HepG2 (cell line): ENCODE data around the gene TSGA10IP. TPM values are rescaled to one million over a fixed set of nuclear protein-coding genes. Genes with fewer than 3 reads are reported as not detected.

Experiments used
- ATAC-seq: fragments of 200-7000 bp; cut with Tn5 transposase; 3 replicates; pipeline ENCODE4 v1.9.1; 2020; ENCODE audit warnings: mild to moderate bottlenecking, moderate library complexity
- BruUV-seq: library from RNA; stranded (reverse); fragments of 400-500 nt; replicated peaks from 2 replicates; lab custom pipeline; 2021; lab: Mats Ljungman, UMichigan
- CTCF ChIA-PET: fragments of 300-600 bp; formaldehyde crosslinking; extraction: SDS; loops from one replicate; lab custom pipeline; 2021; ENCODE audit warnings: low total read pairs, inconsistent platforms, low intra/inter-chr PET ratio; lab: Yijun Ruan, JAX
- POLR2A ChIA-PET: fragments of 350-600 bp; sonication (Branson Sonifier 250); formaldehyde crosslinking; loops from one replicate; lab custom pipeline; 2020; ENCODE audit warnings: antibody characterized with exemption, inconsistent platforms; lab: Yijun Ruan, JAX
- DNase-seq: peaks from one replicate; pipeline ENCODE4 v3.0.0-alpha.2; 2015; ENCODE audit warnings: low spot score
- FAIRE-seq: peaks from 3 replicates; lab custom pipeline; 2011; peaks lifted over from hg19 to GRCh38; lab: Jason Lieb, UNC
- H2AFZ ChIP-seq: one replicate; pipeline ENCODE4 v1.6.1; 2011; ENCODE audit warnings: low read length, inconsistent platforms
- H3K27ac ChIP-seq: fragments of 300-600 bp; 3 replicates; pipeline ENCODE4 v1.8.0; 2011; ENCODE audit warnings: mixed run types, mild to moderate bottlenecking, mixed read lengths, low read length, inconsistent platforms; ENCODE audit not compliant: insufficient read depth; ENCODE audit errors: extremely low read length
- H3K27me3 ChIP-seq, 2 experiments: fragments of 200-600 bp in 1 of 2; 2 replicates in 1 of 2; 3 replicates in 1 of 2; pipeline versions ENCODE4 v1.6.0 to v1.8.0; 2011; ENCODE audit warnings: low read length in 2 of 2, mild to moderate bottlenecking in 2 of 2, moderate library complexity in 2 of 2, inconsistent platforms in 1 of 2; ENCODE audit not compliant: insufficient read depth in 2 of 2, control insufficient read depth in 1 of 2
- H3K36me3 ChIP-seq, 2 experiments: fragments of 200-600 bp in 1 of 2; replicated peaks in 1 of 2; 2 replicates in 1 of 2; 3 replicates in 1 of 2; pipeline versions ENCODE4 v1.5.1 to v1.8.0; 2011; ENCODE audit warnings: low read length in 2 of 2, inconsistent platforms in 1 of 2; ENCODE audit not compliant: insufficient read depth in 2 of 2, control insufficient read depth in 1 of 2
- H3K4me1 ChIP-seq: 2 replicates; pipeline ENCODE4 v1.5.1; 2012; ENCODE audit warnings: low read length, inconsistent platforms; ENCODE audit not compliant: insufficient read depth
- H3K4me2 ChIP-seq: 2 replicates; pipeline ENCODE4 v1.6.0; 2011; ENCODE audit warnings: low read depth, low read length, inconsistent platforms
- H3K4me3 ChIP-seq, 3 experiments: fragments of 200-600 bp in 1 of 3; sonication (generic), shearing (Covaris generic) in 1 of 3; replicated peaks in 1 of 3; 2 replicates each; pipeline ENCODE4 v1.5.1; 2011 to 2016; ENCODE audit warnings: low read length in 3 of 3, inconsistent platforms in 2 of 3, low read depth in 2 of 3, mild to moderate bottlenecking in 2 of 3, control low read depth in 1 of 3, mixed read lengths in 1 of 3; ENCODE audit not compliant: insufficient read depth in 1 of 3
- H3K79me2 ChIP-seq: one replicate; pipeline ENCODE4 v1.6.1; 2011; ENCODE audit warnings: low read length, inconsistent platforms; ENCODE audit not compliant: insufficient read depth
- H3K9ac ChIP-seq: 2 replicates; pipeline ENCODE4 v1.6.0; 2011; ENCODE audit warnings: mild to moderate bottlenecking, low read depth, low read length, inconsistent platforms; ENCODE audit not compliant: insufficient read depth
- H3K9me3 ChIP-seq: 2 replicates; pipeline ENCODE4 v1.5.1; 2012; ENCODE audit warnings: mild to moderate bottlenecking, low read length
- H4K20me1 ChIP-seq: 2 replicates; pipeline ENCODE4 v1.6.0; 2011; ENCODE audit warnings: inconsistent platforms, mild to moderate bottlenecking, low read length, moderate library complexity; ENCODE audit not compliant: insufficient read depth
- ATF1 ChIP-seq: IDR thresholded peaks from 2 replicates; pipeline ENCODE4 v1.6.1; 2016; ENCODE audit warnings: mild to moderate bottlenecking, control low read depth
- DZIP1 ChIP-seq: sonication (generic); formaldehyde crosslinking; IDR thresholded peaks from 2 replicates; pipeline ENCODE4 v1.5.0; 2020; ENCODE audit warnings: mild to moderate bottlenecking, missing genetic modification reagents
- FOXK1 ChIP-seq: sonication (generic); formaldehyde crosslinking; IDR thresholded peaks from 2 replicates; pipeline ENCODE4 v1.4.0; 2020; ENCODE audit warnings: low read depth, missing genetic modification reagents, borderline replicate concordance
- KDM3A ChIP-seq: IDR thresholded peaks from 2 replicates; pipeline ENCODE4 v1.6.1; 2018; ENCODE audit warnings: low read depth, missing compliant biosample characterization
- KLF11 ChIP-seq: IDR thresholded peaks from 2 replicates; pipeline ENCODE4 v1.6.1; 2016; ENCODE audit warnings: missing compliant biosample characterization
- PAWR ChIP-seq: sonication (generic); formaldehyde crosslinking; IDR thresholded peaks from 2 replicates; pipeline ENCODE4 v1.4.0; 2020; ENCODE audit warnings: missing genetic modification reagents, mild to moderate bottlenecking, borderline replicate concordance
- PHF5A ChIP-seq: IDR thresholded peaks from one replicate; pipeline ENCODE4 v1.6.1; 2018; ENCODE audit warnings: low read depth, missing genetic modification reagents; ENCODE audit not compliant: unreplicated experiment
- SMC3 ChIP-seq: IDR thresholded peaks from 2 replicates; pipeline ENCODE4 v1.6.1; 2011; ENCODE audit warnings: low read length, improper control_type of control experiment
- SOX13 ChIP-seq, 3 experiments: fragments of 450-650 bp in 1 of 3; sonication (generic) in 1 of 3; formaldehyde crosslinking in 1 of 3; IDR thresholded peaks in 2 of 3; conservative IDR thresholded peaks in 1 of 3; 2 replicates each; pipeline versions ENCODE4 v1.5.0 to v1.6.1; 2016 to 2020; ENCODE audit warnings: antibody characterized with exemption in 1 of 3, mild to moderate bottlenecking in 1 of 3, missing compliant biosample characterization in 1 of 3, missing genetic modification reagents in 1 of 3, moderate library complexity in 1 of 3
- ZNF260 ChIP-seq: sonication (generic); formaldehyde crosslinking; IDR thresholded peaks from 2 replicates; pipeline ENCODE4 v1.4.0; 2020; ENCODE audit warnings: missing genetic modification reagents, low read depth, mild to moderate bottlenecking, borderline replicate concordance
- ZNF274 ChIP-seq: sonication (generic); formaldehyde crosslinking; IDR thresholded peaks from 2 replicates; pipeline ENCODE4 v1.5.1; 2020; ENCODE audit warnings: mild to moderate bottlenecking, missing genetic modification reagents
- ZNF558 ChIP-seq: sonication (generic); formaldehyde crosslinking; IDR thresholded peaks from 2 replicates; pipeline ENCODE4 v1.9.0; 2022; ENCODE audit warnings: mild to moderate bottlenecking, missing genetic modification reagents, borderline replicate concordance
- ZNF644 ChIP-seq: IDR thresholded peaks from 2 replicates; pipeline ENCODE4 v1.6.1; 2016; ENCODE audit warnings: low read depth
- ZNF691 ChIP-seq: sonication (generic); formaldehyde crosslinking; IDR thresholded peaks from 2 replicates; pipeline ENCODE4 v1.4.0; 2020; ENCODE audit warnings: missing genetic modification reagents, low read depth, mild to moderate bottlenecking, borderline replicate concordance
- WGBS: methylation state at CpG from one replicate; pipeline ENCODE4 v1.1.6; 2017; ENCODE audit warnings: low lambda C conversion rate; 5-methylcytosine and 5-hydroxymethylcytosine counted together
- in situ Hi-C: cut with HindIII; loops from 2 replicates; pipeline ENCODE4 v1.10.0; 2017; ENCODE audit warnings: low pct_unique_long_range_greater_than_20kb; ENCODE audit not compliant: extremely low pct_ligation_motif_present
- intact Hi-C: fragments of 100-400 bp; cut with micrococcal nuclease; formaldehyde crosslinking; loops from one replicate; pipeline ENCODE4 v1.10.0; 2022; ENCODE audit not compliant: unreplicated experiment
- polyA plus RNA-seq, 8 experiments: library from polyadenylated mRNA; depleted of rRNA in 3 of 8; stranded (reverse) in 7 of 8; unstranded in 1 of 8; fragments of >200 nt; fragmentation: Illumina TruSeq in 4 of 8; extraction: Trizol in 4 of 8; gene quantifications; 2 replicates each; pipeline versions ENCODE4 v1.2.1 to v1.2.3, GENCODE V29; 2011 to 2016; ENCODE audit warnings: low read depth in 4 of 8, missing spikeins in 1 of 8, mixed read lengths in 1 of 8; ENCODE audit not compliant: insufficient read depth in 1 of 8
- total RNA-seq, 5 experiments: library from RNA; depleted of rRNA; stranded (reverse); fragments of >200 nt; fragmentation: Illumina TruSeq; extraction: Trizol; gene quantifications; 2 replicates each; pipeline ENCODE4 v1.2.3, GENCODE V29; 2016; ENCODE audit warnings: low read depth in 1 of 5

TSGA10IP gene
- total and polyA plus RNA-seq, 2 of the 13 experiments (the other 11 are each of a cell fraction or from before 2014, with no cell fraction given), result not detected

GRCh38 chr11:65903715-65904114 is 41.6 kb upstream of the TSGA10IP start:
- FAIRE-seq, result no peak
- H3K79me2 ChIP-seq, result peaks cover 3% of the 10 kb centered on the region
- WGBS, result 50% methylated on average over 8 of the region's 8 CpGs
- no peak for DNase-seq
- no peaks in the 10 kb centered on the region for H4K20me1 ChIP-seq
- ChIA-PET CTCF (interaction anchor here (1.1 kb wide), 1 partner anchor 85 kb away, joined by 3 read pairs; no protein-coding TSS in a partner anchor), POLR2A (interaction anchor here (1.3 to 6.2 kb wide), 2 partner anchors 11 to 13 kb away, joined by 12 to 95 read pairs; partner anchors contain the start of genes CCDC85B and FIBP)
- no peak for ATAC-seq
- H3K9ac ChIP-seq, result no peak overlapping the region
- no peak for TF ChIP-seq ZNF274 (CRISPR knock-in tag)
- TF ChIP-seq ZNF558 (CRISPR knock-in tag), result no peak
- TF ChIP-seq FOXK1 (CRISPR knock-in tag), result no peak
- no peak for TF ChIP-seq DZIP1 (CRISPR knock-in tag)
- no peak overlapping the region for H3K27ac ChIP-seq
- peaks cover 0 to 1% of the 10 kb centered on the region in 2 experiments; a peak in 1 of 5 replicates for H3K27me3 ChIP-seq
- peak overlapping the region; percentile 65; the same call in 1 of the 2 replicates for H3K4me2 ChIP-seq
- H3K4me3 ChIP-seq, result no peak overlapping the region
- no TSS peak for BruUV-seq
- H3K36me3 ChIP-seq, result no peaks in the 10 kb centered on the region
- peaks cover 42% of the 10 kb centered on the region for H3K4me1 ChIP-seq
- in situ Hi-C loops, result no loop called here
- intact Hi-C loops, result no loop called here
- H2AFZ ChIP-seq, result no peak overlapping the region
- H3K9me3 ChIP-seq, result no peaks in the 10 kb centered on the region

GRCh38 chr11:65906602-65907001 is 38.7 kb upstream of the TSGA10IP start:
- POLR2A ChIA-PET, result no interaction called here
- WGBS, result 57% methylated on average over 5 of the region's 5 CpGs

More at GRCh38 chr11:65906602-65907001, 38.7 kb upstream of the TSGA10IP start:
- Histone ChIP-seq H3K36me3 (no peaks in the 10 kb centered on the region), H3K4me1 (peaks cover 48% of the 10 kb centered on the region), H4K20me1 (no peaks in the 10 kb centered on the region), H2AFZ (no peak overlapping the region), H3K79me2 (no peaks in the 10 kb centered on the region), H3K4me3 (no peak overlapping the region), H3K9me3 (no peaks in the 10 kb centered on the region), H3K27me3 (0 out of 5 replicates have a peak, but pooled peaks cover 0 to 1% of the 10 kb centered on the region in 2 experiments), H3K4me2 (no peak overlapping the region), H3K9ac (no peak overlapping the region), H3K27ac (no peak overlapping the region)
- in situ Hi-C loops (no loop called here), intact Hi-C loops (no loop called here)
- no TSS peak for BruUV-seq
- CTCF ChIA-PET, result no interaction called here
- DNase-seq (no peak), FAIRE-seq (no peak), ATAC-seq (no peak)
- TF ChIP-seq ZNF260 (no peak), ATF1 (no peak), KDM3A (no peak), SOX13 (IDR thresholded peaks at IDR 0.05) (no peak), SOX13 (CRISPR knock-in tag; conservative IDR thresholded peaks at IDR 0.05 in 1 of 2, IDR thresholded peaks at IDR 0.05 in 1 of 2) (no peak), ZNF691 (CRISPR knock-in tag) (no peak), KLF11 (CRISPR knock-in tag) (no peak), PHF5A (no peak), PAWR (no peak), ZNF644 (CRISPR knock-in tag) (no peak), SMC3 (no peak)
